HPDE6-E6E7 (cell line): Measurements from ENCODE around the gene TUBD1.

Experiments
- DNase-seq: peaks from one replicate; pipeline ENCODE4 v3.0.0; 2011; ENCODE audit warnings: missing footprints; ENCODE audit errors: extremely low spot score

The TUBD1 gene

GRCh38 chr17:59826706-59827453 is 65.9 kb downstream of the TUBD1 start:
- no peak for DNase-seq

- no peak for DNase-seq
Observed at GRCh38 chr17:59825533-59826322, 67.0 kb downstream of the TUBD1 start.

GRCh38 chr17:59815965-59816364 is 76.8 kb downstream of the TUBD1 start:
- no peak for DNase-seq

- no peak for DNase-seq
Observed at GRCh38 chr17:59814685-59815084, 78.1 kb downstream of the TUBD1 start.

- DNase-seq: no peak
Observed at GRCh38 chr17:59814276-59814675, 78.5 kb downstream of the TUBD1 start.

GRCh38 chr17:59812139-59812538 is 80.6 kb downstream of the TUBD1 start:
- DNase-seq: no peak

GRCh38 chr17:59811209-59811608 is 81.5 kb downstream of the TUBD1 start:
- DNase-seq: no peak

GRCh38 chr17:59810894-59811153 is 81.9 kb downstream of the TUBD1 start:
- DNase-seq: no peak
